Keratinocyte (primary cell): ENCODE measurements around the gene MAGEB2. TPM values are rescaled to one million over a fixed set of nuclear protein-coding genes. Genes with fewer than 3 reads are reported as not detected.

Source experiments
- DNase-seq: peaks from one replicate; pipeline ENCODE4 v3.0.0-alpha.2; 2011; ENCODE audit warnings: low read depth, missing footprints, low spot score
- FAIRE-seq: peaks from 2 replicates; lab custom pipeline; 2011; peaks lifted over from hg19 to GRCh38; lab: Jason Lieb, UNC
- H2AFZ ChIP-seq: 2 replicates; pipeline ENCODE4 v1.6.0; 2012; ENCODE audit warnings: low read length, control low read depth, inconsistent platforms; ENCODE audit not compliant: control insufficient read depth
- H3K27ac ChIP-seq: 2 replicates; pipeline ENCODE4 v1.5.1; 2011; ENCODE audit warnings: low read length; ENCODE audit not compliant: control insufficient read depth, insufficient read depth
- H3K27me3 ChIP-seq: 3 replicates; pipeline ENCODE4 v1.6.0; 2011; ENCODE audit warnings: low read length; ENCODE audit not compliant: control insufficient read depth, insufficient read depth; ENCODE audit errors: extremely low read depth
- H3K36me3 ChIP-seq, 2 experiments: 2 replicates in 1 of 2; 3 replicates in 1 of 2; pipeline ENCODE4 v1.5.1; 2011; ENCODE audit warnings: low read length in 2 of 2, mild to moderate bottlenecking in 1 of 2; ENCODE audit not compliant: control insufficient read depth in 2 of 2, insufficient read depth in 2 of 2; ENCODE audit errors: extremely low read depth in 1 of 2
- H3K4me1 ChIP-seq: 3 replicates; pipeline ENCODE4 v1.5.1; 2011; ENCODE audit warnings: low read length; ENCODE audit not compliant: control insufficient read depth, insufficient read depth; ENCODE audit errors: extremely low read depth
- H3K4me2 ChIP-seq: 3 replicates; pipeline ENCODE4 v1.6.0; 2011; ENCODE audit warnings: low read depth, low read length; ENCODE audit not compliant: control insufficient read depth, insufficient read depth; ENCODE audit errors: extremely low read depth
- H3K4me3 ChIP-seq, 3 experiments: fragments of 200-600 bp in 1 of 3; sonication (generic) in 1 of 3; 2 replicates in 2 of 3; 3 replicates in 1 of 3; pipeline ENCODE4 v1.5.1; 2011 to 2016; ENCODE audit warnings: low read length in 3 of 3, mild to moderate bottlenecking in 3 of 3, control low read depth in 2 of 3, inconsistent platforms in 1 of 3, low read depth in 1 of 3, mixed read lengths in 1 of 3, mixed run types in 1 of 3, moderate library complexity in 1 of 3; ENCODE audit not compliant: control insufficient read depth in 2 of 3, insufficient read depth in 2 of 3; ENCODE audit errors: extremely low read depth in 1 of 3
- H3K79me2 ChIP-seq: 2 replicates; pipeline ENCODE4 v1.6.0; 2012; ENCODE audit warnings: low read length; ENCODE audit not compliant: control insufficient read depth, insufficient read depth
- H3K9ac ChIP-seq: 3 replicates; pipeline ENCODE4 v1.6.0; 2011; ENCODE audit warnings: low read length; ENCODE audit not compliant: control insufficient read depth, insufficient read depth; ENCODE audit errors: extremely low read depth
- H3K9me1 ChIP-seq: 3 replicates; pipeline ENCODE4 v1.6.0; 2011; ENCODE audit warnings: low read length; ENCODE audit not compliant: control insufficient read depth, insufficient read depth; ENCODE audit errors: extremely low read depth
- H3K9me3 ChIP-seq: 2 replicates; pipeline ENCODE4 v1.5.1; 2012; ENCODE audit warnings: low read depth, low read length; ENCODE audit not compliant: control insufficient read depth
- H4K20me1 ChIP-seq: 3 replicates; pipeline ENCODE4 v1.6.0; 2011; ENCODE audit warnings: low read length; ENCODE audit not compliant: control insufficient read depth, insufficient read depth; ENCODE audit errors: extremely low read depth
- CTCF ChIP-seq, 3 experiments: IDR thresholded peaks in 1 of 3; conservative IDR thresholded peaks in 1 of 3; optimal IDR thresholded peaks in 1 of 3; 2 replicates in 2 of 3; 3 replicates in 1 of 3; pipeline versions ENCODE3 to v1.5.1; 2011; ENCODE audit warnings: low read length in 3 of 3, mild to moderate bottlenecking in 3 of 3, moderate library complexity in 2 of 3, control low read depth in 1 of 3, inconsistent platforms in 1 of 3; ENCODE audit not compliant: insufficient read depth in 2 of 3; ENCODE audit errors: extremely low read depth in 1 of 3
- EZH2 ChIP-seq: IDR thresholded peaks from one replicate; pipeline ENCODE4 v1.6.1; 2012; ENCODE audit warnings: inconsistent platforms, mild to moderate bottlenecking, low read length, moderate library complexity
- dilution Hi-C: fragments of 300-500 bp; cut with MboI; formaldehyde crosslinking; loops from one replicate; pipeline ENCODE4 v1.7.0; 2020; ENCODE audit warnings: low sequenced_read_pairs; ENCODE audit not compliant: extremely low pct_ligation_motif_present
- polyA plus RNA-seq, 5 experiments: library from polyadenylated mRNA; depleted of rRNA in 3 of 5; stranded (reverse) in 3 of 5; stranded (forward) in 1 of 5; unstranded in 1 of 5; fragments of >200 nt; gene quantifications; 1 replicate in 1 of 5; 2 replicates in 3 of 5; 3 replicates in 1 of 5; pipeline versions ENCODE4 v1.2.1 to v1.2.3, GENCODE V29; 2011 to 2012; ENCODE audit warnings: missing spikeins in 2 of 5, low read depth in 1 of 5, low replicate concordance in 1 of 5

MAGEB2 gene
- polyA plus RNA-seq, 1 donor (not counting 4 experiments of a cell fraction or from before 2014, with no cell fraction given) = not detected

- H3K27me3 ChIP-seq = no peaks in the 10 kb centered on the region
- no peaks in the 10 kb centered on the region for H3K4me1 ChIP-seq
- no peaks in the 10 kb centered on the region for H3K79me2 ChIP-seq
- H3K27ac ChIP-seq = no peak overlapping the region
- DNase-seq (no peak), FAIRE-seq (no peak)
- H3K4me3 ChIP-seq = no peak overlapping the region
- no peak overlapping the region for H3K9ac ChIP-seq
- no peaks in the 10 kb centered on the region for H3K9me3 ChIP-seq
- H3K9me1 ChIP-seq = no peaks in the 10 kb centered on the region
- no peaks in the 10 kb centered on the region for H3K36me3 ChIP-seq
- dilution Hi-C loops = no loop called here
- no peak for TF ChIP-seq CTCF (optimal IDR thresholded peaks at IDR 0.05 in 1 of 3, IDR thresholded peaks at IDR 0.05 in 1 of 3, conservative IDR thresholded peaks at IDR 0.05 in 1 of 3; ENCODE audit: extremely low read depth in 1 of 3, insufficient read depth in 2 of 3, low read length in 3 of 3)
- TF ChIP-seq EZH2 = no peak
- H2AFZ ChIP-seq = no peak overlapping the region
- H4K20me1 ChIP-seq = no peaks in the 10 kb centered on the region
- no peak overlapping the region for H3K4me2 ChIP-seq
Measured at GRCh38 chrX:30181353-30181752, 34.0 kb upstream of the MAGEB2 start.

- DNase-seq = no peak
- no peak overlapping the region for H3K9ac ChIP-seq
- H2AFZ ChIP-seq = no peak overlapping the region
- TF ChIP-seq EZH2 (no peak), CTCF (optimal IDR thresholded peaks at IDR 0.05 in 1 of 3, IDR thresholded peaks at IDR 0.05 in 1 of 3, conservative IDR thresholded peaks at IDR 0.05 in 1 of 3; ENCODE audit: extremely low read depth in 1 of 3, insufficient read depth in 2 of 3, low read length in 3 of 3) (no peak)
- dilution Hi-C loops = no loop called here
- no peak overlapping the region for H3K27ac ChIP-seq
- no peaks in the 10 kb centered on the region for H4K20me1 ChIP-seq
- H3K4me3 ChIP-seq = no peak overlapping the region
- no peaks in the 10 kb centered on the region for H3K79me2 ChIP-seq
- H3K27me3 ChIP-seq = no peaks in the 10 kb centered on the region
- H3K4me1 ChIP-seq = no peaks in the 10 kb centered on the region
- FAIRE-seq = no peak
- H3K36me3 ChIP-seq = no peaks in the 10 kb centered on the region
- H3K4me2 ChIP-seq = no peak overlapping the region
- H3K9me3 ChIP-seq = no peaks in the 10 kb centered on the region
- no peaks in the 10 kb centered on the region for H3K9me1 ChIP-seq
Measured at GRCh38 chrX:30183554-30183953, 31.8 kb upstream of the MAGEB2 start.
